HG03575 (cell line): ENCODE measurements around the gene CYBC1.
"Not testable (repeated sequence)": the region's sequence is repeated elsewhere in the genome, so short reads cannot be mapped to it uniquely, and the experiment has no call there.

Source experiments
- ATAC-seq: cut with Tn5 transposase; IDR thresholded peaks from one replicate; pipeline ENCODE4 v1.9.1; 2021; ENCODE audit not compliant: unreplicated experiment, insufficient number of reproducible peaks, low FRiP score; ENCODE audit errors: extremely low read depth

Gene CYBC1

DNA sequence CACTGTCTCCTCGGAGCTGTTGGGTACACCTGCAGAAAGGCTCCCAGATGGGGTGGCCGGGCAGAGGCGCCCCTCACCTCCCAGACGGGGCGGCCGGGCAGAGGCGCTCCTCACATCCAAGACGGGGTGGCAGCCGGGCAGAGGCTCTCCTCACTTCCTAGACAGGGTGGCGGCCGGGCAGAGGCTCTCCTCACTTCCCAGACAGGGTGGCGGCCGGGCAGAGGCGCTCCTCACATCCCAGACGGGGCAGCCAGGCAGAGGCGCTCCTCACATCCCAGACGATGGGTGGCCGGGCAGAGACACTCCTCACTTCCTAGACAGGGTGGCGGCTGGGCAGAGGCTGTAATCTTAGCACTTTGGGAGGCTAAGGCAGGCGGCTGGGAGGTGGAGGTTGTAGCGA, 3.2 kb upstream of the CYBC1 start:
- ATAC-seq, result not testable (repeated sequence)

DNA sequence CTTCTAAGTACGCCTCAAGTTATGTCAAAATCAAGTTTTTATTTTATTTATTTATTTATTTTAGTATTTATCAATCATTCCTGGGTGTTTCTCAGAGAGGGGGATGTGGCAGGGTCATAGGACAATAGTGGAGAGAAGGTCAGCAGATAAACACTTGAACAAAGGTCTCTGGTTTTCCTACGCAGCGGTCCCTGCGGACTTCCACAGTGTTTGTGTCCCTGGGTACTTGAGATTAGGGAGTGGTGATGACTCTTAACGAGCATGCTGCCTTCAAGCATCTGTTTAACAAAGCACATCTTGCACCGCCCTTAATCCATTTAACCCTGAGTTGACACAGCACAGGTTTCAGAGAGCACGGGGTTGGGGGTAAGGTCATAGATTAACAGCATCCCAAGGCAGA, 2.6 kb upstream of the CYBC1 start:
- not testable (repeated sequence) for ATAC-seq

GRCh38 chr17:82452162-82452561, 1.6 kb upstream of the CYBC1 start:
- ATAC-seq, result no peak

- ATAC-seq, result no peak
Measured at GRCh38 chr17:82449883-82450356, 632 bp downstream of the CYBC1 start.

DNA sequence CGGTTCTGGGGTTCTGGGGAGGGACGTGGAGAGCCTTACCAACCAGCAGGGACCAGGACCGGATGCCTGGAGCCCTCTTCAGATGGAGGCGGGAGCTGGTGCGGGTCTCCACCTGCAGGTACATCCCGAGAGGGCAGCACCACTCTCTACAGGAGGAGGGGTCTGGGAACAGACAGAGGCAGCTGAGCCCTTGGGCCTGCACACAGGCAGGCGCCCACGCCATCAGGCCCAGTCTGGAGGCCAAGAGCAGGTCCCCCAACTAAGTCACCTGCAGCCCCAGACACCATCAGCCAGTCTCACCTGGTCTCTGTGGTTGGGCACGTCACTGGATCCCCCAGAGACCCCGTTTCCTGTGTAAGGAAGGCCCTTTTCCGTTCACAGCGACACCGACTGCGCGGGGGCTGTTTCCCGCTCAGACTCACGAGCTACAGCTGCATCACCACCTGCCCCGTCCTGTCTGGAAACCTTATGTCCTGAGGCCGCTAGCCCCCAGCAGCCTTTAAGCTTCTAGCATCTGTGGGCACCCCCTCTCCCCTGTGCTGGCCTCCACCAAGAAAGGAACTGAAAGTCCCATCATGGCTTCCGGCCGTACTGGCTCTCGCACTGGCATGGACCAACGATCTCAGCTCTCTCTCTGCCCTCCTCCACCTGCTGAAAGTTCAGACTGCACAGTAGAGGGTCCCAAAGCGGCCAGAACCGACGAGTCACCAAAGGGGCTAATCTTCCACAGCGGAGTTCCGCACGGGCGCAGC, 1.2 kb downstream of the CYBC1 start:
- ATAC-seq, result no peak

GRCh38 chr17:82447876-82448275, 2.7 kb downstream of the CYBC1 start:
- no peak for ATAC-seq

DNA sequence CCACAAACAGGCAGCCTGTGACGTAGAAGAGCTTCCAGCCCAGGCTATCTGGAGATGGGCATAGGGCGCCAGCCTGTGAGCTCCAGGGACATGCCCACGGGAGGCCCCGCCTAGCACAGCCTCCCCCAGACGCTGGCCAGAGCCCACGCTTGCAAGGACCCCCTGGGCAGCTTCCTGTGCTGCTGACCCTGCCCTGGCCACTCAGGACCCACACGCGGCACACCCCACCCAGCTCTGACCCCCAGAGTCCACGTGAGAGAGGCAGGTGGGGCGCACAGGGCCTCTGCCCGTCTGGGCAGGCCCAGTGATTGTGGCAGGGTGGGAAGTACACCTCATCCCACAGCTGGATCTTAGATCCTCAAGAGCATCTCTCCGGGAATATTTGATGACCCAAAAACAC, 3.9 kb downstream of the CYBC1 start:
- ATAC-seq, result no peak

GRCh38 chr17:82446124-82446523, 4.4 kb downstream of the CYBC1 start:
- no peak for ATAC-seq

DNA sequence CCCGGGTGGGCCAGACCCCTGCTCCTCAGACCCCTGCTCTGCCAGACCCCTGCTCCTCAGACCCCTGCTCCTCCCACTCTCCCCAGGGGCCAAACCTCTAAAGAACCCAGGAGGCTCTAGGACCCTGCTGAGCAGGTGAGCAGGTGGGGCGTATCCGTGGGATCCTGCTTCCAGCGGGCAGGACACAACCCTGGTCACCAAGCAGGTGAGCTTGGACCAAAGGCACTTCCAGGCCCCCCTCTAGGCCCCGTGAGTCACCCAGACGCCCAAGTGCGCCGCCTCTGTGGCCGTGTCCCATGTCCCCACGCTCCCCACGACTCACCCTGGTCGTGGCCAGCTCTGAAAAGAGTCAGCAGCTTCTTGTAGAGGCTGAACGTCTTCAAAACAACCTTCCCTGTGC, 5.0 kb downstream of the CYBC1 start:
- no peak for ATAC-seq

DNA sequence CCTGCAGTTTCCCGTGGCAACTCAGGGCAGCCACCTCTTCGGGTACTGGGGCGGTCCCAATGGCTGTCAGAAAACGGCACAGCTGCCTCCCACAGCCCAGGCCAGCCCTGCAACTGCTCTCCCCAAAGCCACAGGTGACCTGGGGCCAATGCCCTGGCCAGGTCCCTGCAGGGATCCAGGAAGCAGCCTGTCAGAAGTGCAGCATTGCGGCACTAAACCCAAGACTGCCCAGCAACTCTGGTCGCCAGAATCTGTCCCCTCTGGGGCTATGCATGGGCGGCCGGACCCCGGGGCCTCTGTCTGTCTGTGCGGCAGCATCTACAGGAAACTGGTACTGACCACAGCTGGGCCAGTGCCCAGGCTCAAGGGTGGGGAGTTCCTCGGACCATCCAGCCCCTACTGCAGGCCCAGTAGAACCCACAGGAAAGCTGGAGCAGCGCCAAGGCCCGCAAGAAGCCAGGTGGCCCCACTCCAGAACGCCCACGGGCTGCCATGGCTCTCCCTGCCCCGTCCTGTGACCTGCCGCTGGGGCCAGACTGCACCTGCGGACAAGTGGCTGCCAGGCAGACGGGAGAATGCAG, 5.5 kb downstream of the CYBC1 start:
- ATAC-seq, result no peak

- no peak for ATAC-seq
Measured at GRCh38 chr17:82444284-82444893, 6.2 kb downstream of the CYBC1 start.

- no peak for ATAC-seq
Measured at GRCh38 chr17:82443465-82444283, 6.9 kb downstream of the CYBC1 start.

GRCh38 chr17:82442643-82443464, 7.7 kb downstream of the CYBC1 start:
- ATAC-seq, result no peak

GRCh38 chr17:82441691-82442487, 8.7 kb downstream of the CYBC1 start:
- no peak for ATAC-seq

- no peak for ATAC-seq
Measured at GRCh38 chr17:82440991-82441627, 9.4 kb downstream of the CYBC1 start.

DNA sequence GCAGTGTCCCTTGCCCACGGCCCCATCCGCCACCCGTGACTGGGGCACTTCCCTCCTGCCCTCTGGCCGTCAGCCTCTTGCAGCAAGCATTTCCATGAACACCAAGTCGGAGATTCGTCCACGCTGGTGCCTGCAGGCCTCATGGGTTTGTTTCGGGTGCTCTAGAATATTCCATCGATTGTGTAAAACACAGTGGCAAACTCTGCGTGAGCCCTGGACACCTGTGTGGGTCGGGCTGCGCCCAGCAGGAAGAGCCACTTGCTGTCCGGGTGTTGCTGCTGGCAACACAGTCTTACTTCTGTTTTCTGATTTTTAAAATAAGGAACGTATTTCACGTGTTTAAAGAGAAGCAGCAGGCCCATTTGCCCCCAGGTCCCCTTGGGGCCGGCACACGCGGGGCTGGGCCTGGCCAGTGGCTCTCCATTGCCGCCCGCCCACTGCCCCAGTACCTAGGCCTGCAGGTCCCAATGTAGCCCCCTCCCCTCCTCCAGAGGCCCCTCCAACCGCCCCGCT, 10.0 kb downstream of the CYBC1 start:
- ATAC-seq, result no peak

GRCh38 chr17:82439829-82440365, 10.7 kb downstream of the CYBC1 start:
- no peak for ATAC-seq
